ENCODE data around the gene CYTH4. TPM values are rescaled to one million over a fixed set of nuclear protein-coding genes. Genes with fewer than 3 reads are reported as not detected.

CYTH4 gene
- total and polyA plus RNA-seq, 10 of the 15 experiments (the other 5 are each of a cell fraction or from before 2014, with no cell fraction given) = 1.5 to 27.3 (median 16.9) TPM

DNA sequence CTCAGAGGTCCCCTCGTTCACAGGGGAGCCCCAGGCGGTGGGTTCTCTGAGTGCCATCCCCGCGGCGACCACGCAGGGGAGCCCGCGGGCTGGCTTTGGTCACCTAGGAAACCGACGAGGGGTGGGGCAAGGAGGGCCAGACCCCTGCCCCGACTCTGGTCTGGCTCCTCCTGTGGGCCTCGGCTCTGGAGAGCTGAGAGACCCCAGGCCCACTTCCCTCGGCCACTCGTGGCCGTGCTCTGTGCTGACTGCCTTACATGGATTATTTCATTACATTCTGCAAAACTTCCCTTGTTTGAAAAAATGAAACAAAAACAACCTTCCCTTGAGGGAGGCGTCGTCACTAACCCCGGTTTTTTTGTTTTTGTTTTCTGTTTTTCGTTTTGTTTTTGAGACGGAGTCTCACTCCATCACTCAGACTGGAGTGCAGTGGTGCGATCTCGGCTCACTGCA, 15.1 kb upstream of the CYTH4 start:
- Histone ChIP-seq H3K9ac (ENCODE audit: control insufficient read depth, insufficient read depth, low read length) (peak overlapping the region; percentile 62; the same call in 1 of the 2 replicates), H3K79me2 (ENCODE audit: control insufficient read depth, insufficient read depth, low read length) (no peaks in the 10 kb centered on the region), H3K4me3 (peak overlapping the region; percentile 52), H4K20me1 (ENCODE audit: control insufficient read depth, insufficient read depth) (no peaks in the 10 kb centered on the region), H3K9me3 (replicated peaks; ENCODE audit: control insufficient read depth, insufficient read depth, low read length) (peaks cover 8% of the 10 kb centered on the region; the same call in 2 of the 3 replicates), H3K27me3 (replicated peaks in 1 of 2; ENCODE audit: control insufficient read depth in 2 of 2, insufficient read depth in 2 of 2, low read length in 1 of 2) (no peaks in the 10 kb centered on the region), H3K36me3 (ENCODE audit: control insufficient read depth in 2 of 2, insufficient read depth in 2 of 2, low read length in 1 of 2) (no peaks in the 10 kb centered on the region), H2AFZ (ENCODE audit: control insufficient read depth, low read depth, low read length) (peak overlapping the region; percentile 85), H3K27ac (ENCODE audit: control insufficient read depth, insufficient read depth) (peak overlapping the region; percentile 76), H3K4me2 (ENCODE audit: control insufficient read depth, insufficient read depth) (peak overlapping the region; percentile 89), H3K4me1 (ENCODE audit: control insufficient read depth, insufficient read depth, low read length) (peaks cover 7% of the 10 kb centered on the region)
- under 1% methylated on average over 18 of the region's 22 CpGs for WGBS (ENCODE audit: insufficient coverage, insufficient replicate concordance, low lambda C conversion rate, missing lambda C conversion rate)
- SMC1A ChIA-PET (ENCODE audit: uncharacterized antibody, unreplicated experiment) = interaction anchor here (0.8 to 4.7 kb wide), 18 partner anchors 7 to 260 kb away, joined by 3 to 65 read pairs (median 4); partner anchors contain the start of gene CYTH4
- in situ Hi-C loops (cut with MboI) = no loop called here
- POLR2A ChIA-PET = interaction anchor here (1.0 to 1.8 kb wide), 9 partner anchors 11 to 64 kb away, joined by 3 to 8 read pairs (median 4); no protein-coding TSS in a partner anchor
- no TSS peak for BruUV-seq (replicated peaks)
- intact Hi-C loops (cut with micrococcal nuclease; ENCODE audit: unreplicated experiment) = loop anchor here (1.0 to 2.0 kb wide), 3 partner anchors 50 to 190 kb away; no protein-coding TSS in a partner anchor
- RAD21 ChIA-PET (ENCODE audit: unreplicated experiment) = interaction anchor here (0.7 to 3.0 kb wide), 17 partner anchors 8 to 300 kb away, joined by 3 to 26 read pairs (median 5); partner anchors contain the start of gene CYTH4
- DNase-seq (ENCODE audit: low read depth, low spot score) = no peak
- ATAC-seq = peak; percentile 96
- CTCF ChIA-PET = interaction anchor here (0.6 to 10.5 kb wide), 27 partner anchors 8 to 300 kb away, joined by 3 to 181 read pairs (median 4); partner anchors contain the start of genes CYTH4 and RAC2
- FAIRE-seq = peak; percentile 49
- no peak for TF ChIP-seq USF2 (IDR thresholded peaks at IDR 0.05; ENCODE audit: borderline replicate concordance, low read depth, low read length)
- TF ChIP-seq, protein P1, sequence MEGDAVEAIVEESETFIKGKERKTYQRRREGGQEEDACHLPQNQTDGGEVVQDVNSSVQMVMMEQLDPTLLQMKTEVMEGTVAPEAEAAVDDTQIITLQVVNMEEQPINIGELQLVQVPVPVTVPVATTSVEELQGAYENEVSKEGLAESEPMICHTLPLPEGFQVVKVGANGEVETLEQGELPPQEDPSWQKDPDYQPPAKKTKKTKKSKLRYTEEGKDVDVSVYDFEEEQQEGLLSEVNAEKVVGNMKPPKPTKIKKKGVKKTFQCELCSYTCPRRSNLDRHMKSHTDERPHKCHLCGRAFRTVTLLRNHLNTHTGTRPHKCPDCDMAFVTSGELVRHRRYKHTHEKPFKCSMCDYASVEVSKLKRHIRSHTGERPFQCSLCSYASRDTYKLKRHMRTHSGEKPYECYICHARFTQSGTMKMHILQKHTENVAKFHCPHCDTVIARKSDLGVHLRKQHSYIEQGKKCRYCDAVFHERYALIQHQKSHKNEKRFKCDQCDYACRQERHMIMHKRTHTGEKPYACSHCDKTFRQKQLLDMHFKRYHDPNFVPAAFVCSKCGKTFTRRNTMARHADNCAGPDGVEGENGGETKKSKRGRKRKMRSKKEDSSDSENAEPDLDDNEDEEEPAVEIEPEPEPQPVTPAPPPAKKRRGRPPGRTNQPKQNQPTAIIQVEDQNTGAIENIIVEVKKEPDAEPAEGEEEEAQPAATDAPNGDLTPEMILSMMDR (IDR thresholded peaks at IDR 0.05 in 2 of 3, conservative IDR thresholded peaks at IDR 0.05 in 1 of 3; ENCODE audit: control insufficient read depth in 2 of 3, extremely low read depth in 1 of 3, insufficient read depth in 1 of 3, low read depth in 3 of 3, low read length in 3 of 3) = peak; percentile 86 to 97 (median 89)
- peak; percentile 66; the same call in 1 of the 2 replicates for TF ChIP-seq DPF2 (IDR thresholded peaks at IDR 0.05)
- peak; percentile 60; the same call in 1 of the 2 replicates for TF ChIP-seq SMARCA5 (IDR thresholded peaks at IDR 0.05)
- TF ChIP-seq, protein P2, sequence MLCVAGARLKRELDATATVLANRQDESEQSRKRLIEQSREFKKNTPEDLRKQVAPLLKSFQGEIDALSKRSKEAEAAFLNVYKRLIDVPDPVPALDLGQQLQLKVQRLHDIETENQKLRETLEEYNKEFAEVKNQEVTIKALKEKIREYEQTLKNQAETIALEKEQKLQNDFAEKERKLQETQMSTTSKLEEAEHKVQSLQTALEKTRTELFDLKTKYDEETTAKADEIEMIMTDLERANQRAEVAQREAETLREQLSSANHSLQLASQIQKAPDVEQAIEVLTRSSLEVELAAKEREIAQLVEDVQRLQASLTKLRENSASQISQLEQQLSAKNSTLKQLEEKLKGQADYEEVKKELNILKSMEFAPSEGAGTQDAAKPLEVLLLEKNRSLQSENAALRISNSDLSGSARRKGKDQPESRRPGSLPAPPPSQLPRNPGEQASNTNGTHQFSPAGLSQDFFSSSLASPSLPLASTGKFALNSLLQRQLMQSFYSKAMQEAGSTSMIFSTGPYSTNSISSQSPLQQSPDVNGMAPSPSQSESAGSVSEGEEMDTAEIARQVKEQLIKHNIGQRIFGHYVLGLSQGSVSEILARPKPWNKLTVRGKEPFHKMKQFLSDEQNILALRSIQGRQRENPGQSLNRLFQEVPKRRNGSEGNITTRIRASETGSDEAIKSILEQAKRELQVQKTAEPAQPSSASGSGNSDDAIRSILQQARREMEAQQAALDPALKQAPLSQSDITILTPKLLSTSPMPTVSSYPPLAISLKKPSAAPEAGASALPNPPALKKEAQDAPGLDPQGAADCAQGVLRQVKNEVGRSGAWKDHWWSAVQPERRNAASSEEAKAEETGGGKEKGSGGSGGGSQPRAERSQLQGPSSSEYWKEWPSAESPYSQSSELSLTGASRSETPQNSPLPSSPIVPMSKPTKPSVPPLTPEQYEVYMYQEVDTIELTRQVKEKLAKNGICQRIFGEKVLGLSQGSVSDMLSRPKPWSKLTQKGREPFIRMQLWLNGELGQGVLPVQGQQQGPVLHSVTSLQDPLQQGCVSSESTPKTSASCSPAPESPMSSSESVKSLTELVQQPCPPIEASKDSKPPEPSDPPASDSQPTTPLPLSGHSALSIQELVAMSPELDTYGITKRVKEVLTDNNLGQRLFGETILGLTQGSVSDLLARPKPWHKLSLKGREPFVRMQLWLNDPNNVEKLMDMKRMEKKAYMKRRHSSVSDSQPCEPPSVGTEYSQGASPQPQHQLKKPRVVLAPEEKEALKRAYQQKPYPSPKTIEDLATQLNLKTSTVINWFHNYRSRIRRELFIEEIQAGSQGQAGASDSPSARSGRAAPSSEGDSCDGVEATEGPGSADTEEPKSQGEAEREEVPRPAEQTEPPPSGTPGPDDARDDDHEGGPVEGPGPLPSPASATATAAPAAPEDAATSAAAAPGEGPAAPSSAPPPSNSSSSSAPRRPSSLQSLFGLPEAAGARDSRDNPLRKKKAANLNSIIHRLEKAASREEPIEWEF (IDR thresholded peaks at IDR 0.05; ENCODE audit: insufficient replicate concordance, low read depth, low read length) = no peak
- peak in 1 of 2 experiments; percentile 30; a peak in 1 of 4 replicates for TF ChIP-seq BHLHE40 (IDR thresholded peaks at IDR 0.05; ENCODE audit: borderline replicate concordance in 1 of 2, low read depth in 2 of 2, low read length in 1 of 2)
- TF ChIP-seq RUNX3 (IDR thresholded peaks at IDR 0.05; ENCODE audit: low read length) = peak; percentile 36; the same call in 1 of the 2 replicates
- no peak for TF ChIP-seq RELA (IDR thresholded peaks at IDR 0.05; ENCODE audit: borderline replicate concordance, partially characterized antibody)
- no peak for TF ChIP-seq TARDBP (IDR thresholded peaks at IDR 0.05; ENCODE audit: borderline replicate concordance)
- peak; percentile 18; the same call in 1 of the 2 replicates for TF ChIP-seq MTA2 (IDR thresholded peaks at IDR 0.05; ENCODE audit: low read depth)
- TF ChIP-seq GATAD2B (conservative IDR thresholded peaks at IDR 0.05; ENCODE audit: low read depth) = peak; percentile 65; the same call in 1 of the 2 replicates
- TF ChIP-seq BACH1 (IDR thresholded peaks at IDR 0.05; ENCODE audit: borderline replicate concordance) = peak; percentile 65; the same call in 1 of the 2 replicates
- TF ChIP-seq IKZF1 (conservative IDR thresholded peaks at IDR 0.05) = peak; percentile 42
- TF ChIP-seq RAD21 (IDR thresholded peaks at IDR 0.05; ENCODE audit: insufficient read depth, low read depth, low read length) = peak; percentile 83
- peak; percentile 76; the same call in 1 of the 2 replicates for TF ChIP-seq SMC3 (IDR thresholded peaks at IDR 0.05; ENCODE audit: borderline replicate concordance, low read length)

Measured in GM12878 (cell line).